HCT116 (cell line): ENCODE results near the gene FLT4. TPM values are rescaled to one million over a fixed set of nuclear protein-coding genes. Genes with fewer than 3 reads are reported as not detected.

ENCODE experiments used
- ATAC-seq: fragments of 200-7000 bp; cut with Tn5 transposase; 2 replicates; pipeline ENCODE4 v1.9.1; 2020; ENCODE audit warnings: mild to moderate bottlenecking, moderate library complexity
- BruUV-seq: library from RNA; stranded (reverse); fragments of 400-500 nt; replicated peaks from 2 replicates; lab custom pipeline; 2021; lab: Mats Ljungman, UMichigan
- CTCF ChIA-PET: fragments of 300-600 bp; sonication (Branson Sonifier 250); formaldehyde crosslinking; loops from one replicate; lab custom pipeline; 2021; ENCODE audit warnings: antibody characterized with exemption; lab: Charles Lee
- POLR2A ChIA-PET: fragments of 300-600, 350-600 bp; sonication (Branson Sonifier 250); formaldehyde crosslinking; loops from one replicate; lab custom pipeline; 2021; ENCODE audit warnings: antibody characterized with exemption; lab: Charles Lee
- RAD21 ChIA-PET, 2 experiments: fragments of 300-600 bp; sonication (Branson Sonifier 250); formaldehyde crosslinking; loops; one replicate each; lab custom pipeline; 2023; ENCODE audit warnings: low total read pairs in 2 of 2; ENCODE audit not compliant: uncharacterized antibody in 2 of 2, unreplicated experiment in 2 of 2, low non-redundant PET in 1 of 2; lab: Charles Lee
- DNase-seq: peaks from one replicate; pipeline ENCODE4 v3.0.0-alpha.2; 2010; ENCODE audit warnings: low read depth, low spot score
- H2AFZ ChIP-seq: fragments of 200-600 bp; shearing (Covaris generic), sonication (generic); 2 replicates; pipeline ENCODE4 v1.6.1; 2017; ENCODE audit warnings: low read depth, mixed run types, mixed read lengths, antibody characterized with exemption, low read length; ENCODE audit not compliant: poor library complexity, severe bottlenecking
- H3K27ac ChIP-seq: 2 replicates; pipeline ENCODE4 v1.5.1; 2012; ENCODE audit warnings: low read depth, low read length
- H3K27me3 ChIP-seq: fragments of 200-600 bp; sonication (generic); 2 replicates; pipeline ENCODE4 v1.6.1; 2016; ENCODE audit warnings: mixed run types, low read length, mixed read lengths; ENCODE audit not compliant: insufficient read depth
- H3K36me3 ChIP-seq, 2 experiments: fragments of 200-500 bp in 1 of 2; fragments of 200-600 bp in 1 of 2; sonication (Bioruptor generic) in 1 of 2; sonication (generic) in 1 of 2; 2 replicates each; pipeline versions ENCODE4 v1.5.1 to v1.6.1; 2014 to 2016; ENCODE audit warnings: low read length in 2 of 2, inconsistent platforms in 1 of 2, mixed read lengths in 1 of 2, mixed run types in 1 of 2; ENCODE audit not compliant: insufficient read depth in 2 of 2, control insufficient read depth in 1 of 2
- H3K4me1 ChIP-seq, 2 experiments: fragments of 200-600 bp in 1 of 2; sonication (generic) in 1 of 2; 2 replicates each; pipeline versions ENCODE4 v1.5.1 to v1.6.1; 2012 to 2017; ENCODE audit warnings: low read length in 2 of 2, inconsistent platforms in 1 of 2, mild to moderate bottlenecking in 1 of 2, mixed read lengths in 1 of 2, mixed run types in 1 of 2, moderate library complexity in 1 of 2; ENCODE audit not compliant: insufficient read depth in 2 of 2, control insufficient read depth in 1 of 2
- H3K4me2 ChIP-seq: fragments of 200-600 bp; sonication (generic); 2 replicates; pipeline ENCODE4 v1.6.1; 2017; ENCODE audit warnings: mixed run types, low read length, mixed read lengths
- H3K4me3 ChIP-seq, 2 experiments: fragments of 200-600 bp in 1 of 2; sonication (generic) in 1 of 2; replicated peaks in 1 of 2; 2 replicates each; pipeline ENCODE4 v1.5.1; 2011 to 2016; ENCODE audit warnings: low read length in 2 of 2, control low read depth in 1 of 2, low read depth in 1 of 2, mild to moderate bottlenecking in 1 of 2, mixed read lengths in 1 of 2, mixed run types in 1 of 2
- H3K79me2 ChIP-seq: fragments of 200-600 bp; sonication (generic); 2 replicates; pipeline ENCODE4 v1.6.1; 2017; ENCODE audit warnings: mild to moderate bottlenecking, mixed run types, low read length, moderate library complexity, mixed read lengths; ENCODE audit not compliant: insufficient read depth
- H3K9ac ChIP-seq: fragments of 200-600 bp; sonication (generic); 2 replicates; pipeline ENCODE4 v1.6.1; 2016; ENCODE audit warnings: low read length, mixed read lengths
- H3K9me2 ChIP-seq: fragments of 200-600 bp; sonication (generic), shearing (Covaris generic); 2 replicates; pipeline ENCODE4 v1.6.1; 2017; ENCODE audit warnings: mixed run types, mild to moderate bottlenecking, moderate library complexity; ENCODE audit not compliant: insufficient read depth
- H3K9me3 ChIP-seq, 2 experiments: fragments of 200-500 bp in 1 of 2; fragments of 200-600 bp in 1 of 2; sonication (Bioruptor generic) in 1 of 2; sonication (generic) in 1 of 2; 2 replicates each; pipeline ENCODE4 v1.6.1; 2014 to 2017; ENCODE audit warnings: low read length in 2 of 2, mixed read lengths in 2 of 2, inconsistent platforms in 1 of 2, low read depth in 1 of 2, mild to moderate bottlenecking in 1 of 2, mixed run types in 1 of 2, moderate library complexity in 1 of 2; ENCODE audit not compliant: control insufficient read depth in 1 of 2, insufficient read depth in 1 of 2
- H4K20me1 ChIP-seq: fragments of 200-600 bp; sonication (generic), shearing (Covaris generic); 2 replicates; pipeline ENCODE4 v1.6.1; 2017; ENCODE audit warnings: mixed run types, mild to moderate bottlenecking, moderate library complexity; ENCODE audit not compliant: insufficient read depth
- ATF3 ChIP-seq: IDR thresholded peaks from 2 replicates; pipeline ENCODE4 v1.6.1; 2012
- EGR1 ChIP-seq: IDR thresholded peaks from 2 replicates; pipeline ENCODE4 v1.6.1; 2012; ENCODE audit warnings: low read depth
- ELF1 ChIP-seq: IDR thresholded peaks from 2 replicates; pipeline ENCODE4 v1.6.1; 2012; ENCODE audit warnings: low read depth, borderline replicate concordance
- FOSL1 ChIP-seq: IDR thresholded peaks from 2 replicates; pipeline ENCODE4 v1.6.1; 2012; ENCODE audit warnings: low read depth
- POLR2A ChIP-seq: IDR thresholded peaks from 2 replicates; pipeline ENCODE4 v1.7.0; 2011; ENCODE audit warnings: borderline replicate concordance; ENCODE audit not compliant: insufficient read depth, insufficient read length; ENCODE audit errors: extremely low read depth
- SIN3A ChIP-seq: IDR thresholded peaks from 2 replicates; pipeline ENCODE4 v1.6.1; 2012; ENCODE audit warnings: low read depth
- ZBTB33 ChIP-seq: IDR thresholded peaks from 2 replicates; pipeline ENCODE4 v1.6.1; 2011; ENCODE audit warnings: mild to moderate bottlenecking, low read length, moderate library complexity; ENCODE audit not compliant: insufficient replicate concordance; ENCODE audit errors: extremely low read depth
- ZFX ChIP-seq: fragments of 450-650 bp; IDR thresholded peaks from 2 replicates; pipeline ENCODE4 v1.6.1; 2017
- intact Hi-C: fragments of 100-400 bp; cut with micrococcal nuclease; formaldehyde crosslinking; loops from 2 replicates; pipeline ENCODE4 v1.10.0; 2022
- total RNA-seq: library from RNA; stranded (reverse); gene quantifications from one replicate; pipeline ENCODE4 v1.2.1, GENCODE V29; 2021; ENCODE audit not compliant: unreplicated experiment

FLT4 gene
- total RNA-seq, 1 experiment from 2014 or later: 0.17 TPM

GRCh38 chr5:180596668-180597231 lies 52.6 kb downstream of the FLT4 start:
- Histone ChIP-seq H4K20me1 (no peaks in the 10 kb centered on the region), H3K9me3 (no peaks in the 10 kb centered on the region), H2AFZ (no peak overlapping the region), H3K9ac (no peak overlapping the region), H3K4me3 (no peak overlapping the region), H3K9me2 (no peaks in the 10 kb centered on the region), H3K79me2 (no peaks in the 10 kb centered on the region), H3K27me3 (no peaks in the 10 kb centered on the region), H3K4me2 (no peak overlapping the region), H3K36me3 (no peaks in the 10 kb centered on the region), H3K27ac (no peak overlapping the region), H3K4me1 (no peaks in the 10 kb centered on the region)
- no peak for DNase-seq
- ATAC-seq: no peak
- intact Hi-C loops: no loop called here
- ChIA-PET POLR2A (no interaction called here), RAD21 (no interaction called here), CTCF (no interaction called here)
- BruUV-seq: no TSS peak
- TF ChIP-seq ZBTB33 (no peak), FOSL1 (no peak), ATF3 (no peak), ZFX (no peak), POLR2A (no peak), ELF1 (no peak)

- no peak for ATAC-seq
- no peak overlapping the region for H3K4me3 ChIP-seq
- TF ChIP-seq EGR1: no peak
- no peak for TF ChIP-seq ELF1
- no peak for TF ChIP-seq ZFX
- no peak for TF ChIP-seq SIN3A
- POLR2A ChIA-PET: no interaction called here
- DNase-seq: no peak
- no peaks in the 10 kb centered on the region for H4K20me1 ChIP-seq
- no TSS peak for BruUV-seq
- H3K36me3 ChIP-seq: no peaks in the 10 kb centered on the region
- no peaks in the 10 kb centered on the region for H3K9me2 ChIP-seq
- H3K79me2 ChIP-seq: no peaks in the 10 kb centered on the region
- H3K4me1 ChIP-seq: no peaks in the 10 kb centered on the region
- no peak overlapping the region for H3K9ac ChIP-seq
- no peak overlapping the region for H3K27ac ChIP-seq
- RAD21 ChIA-PET: no interaction called here
- H3K9me3 ChIP-seq: no peaks in the 10 kb centered on the region
- CTCF ChIA-PET: no interaction called here
- H2AFZ ChIP-seq: no peak overlapping the region
- intact Hi-C loops: no loop called here
- no peak overlapping the region for H3K4me2 ChIP-seq
- H3K27me3 ChIP-seq: no peaks in the 10 kb centered on the region
Observed at GRCh38 chr5:180596115-180596667, 53.2 kb downstream of the FLT4 start.
